Keratinocyte (primary cell): ENCODE results near the gene NEGR1. TPM values are rescaled to one million over a fixed set of nuclear protein-coding genes. Genes with fewer than 3 reads are reported as not detected.

Experiments
- DNase-seq: peaks from one replicate; pipeline ENCODE4 v3.0.0-alpha.2; 2011; ENCODE audit warnings: low read depth, missing footprints, low spot score
- FAIRE-seq: peaks from 2 replicates; lab custom pipeline; 2011; peaks lifted over from hg19 to GRCh38; lab: Jason Lieb, UNC
- H2AFZ ChIP-seq: 2 replicates; pipeline ENCODE4 v1.6.0; 2012; ENCODE audit warnings: low read length, control low read depth, inconsistent platforms; ENCODE audit not compliant: control insufficient read depth
- H3K27ac ChIP-seq: 2 replicates; pipeline ENCODE4 v1.5.1; 2011; ENCODE audit warnings: low read length; ENCODE audit not compliant: control insufficient read depth, insufficient read depth
- H3K27me3 ChIP-seq: 3 replicates; pipeline ENCODE4 v1.6.0; 2011; ENCODE audit warnings: low read length; ENCODE audit not compliant: control insufficient read depth, insufficient read depth; ENCODE audit errors: extremely low read depth
- H3K36me3 ChIP-seq, 2 experiments: 2 replicates in 1 of 2; 3 replicates in 1 of 2; pipeline ENCODE4 v1.5.1; 2011; ENCODE audit warnings: low read length in 2 of 2, mild to moderate bottlenecking in 1 of 2; ENCODE audit not compliant: control insufficient read depth in 2 of 2, insufficient read depth in 2 of 2; ENCODE audit errors: extremely low read depth in 1 of 2
- H3K4me1 ChIP-seq: 3 replicates; pipeline ENCODE4 v1.5.1; 2011; ENCODE audit warnings: low read length; ENCODE audit not compliant: control insufficient read depth, insufficient read depth; ENCODE audit errors: extremely low read depth
- H3K4me2 ChIP-seq: 3 replicates; pipeline ENCODE4 v1.6.0; 2011; ENCODE audit warnings: low read depth, low read length; ENCODE audit not compliant: control insufficient read depth, insufficient read depth; ENCODE audit errors: extremely low read depth
- H3K4me3 ChIP-seq, 3 experiments: fragments of 200-600 bp in 1 of 3; sonication (generic) in 1 of 3; 2 replicates in 2 of 3; 3 replicates in 1 of 3; pipeline ENCODE4 v1.5.1; 2011 to 2016; ENCODE audit warnings: low read length in 3 of 3, mild to moderate bottlenecking in 3 of 3, control low read depth in 2 of 3, inconsistent platforms in 1 of 3, low read depth in 1 of 3, mixed read lengths in 1 of 3, mixed run types in 1 of 3, moderate library complexity in 1 of 3; ENCODE audit not compliant: control insufficient read depth in 2 of 3, insufficient read depth in 2 of 3; ENCODE audit errors: extremely low read depth in 1 of 3
- H3K79me2 ChIP-seq: 2 replicates; pipeline ENCODE4 v1.6.0; 2012; ENCODE audit warnings: low read length; ENCODE audit not compliant: control insufficient read depth, insufficient read depth
- H3K9ac ChIP-seq: 3 replicates; pipeline ENCODE4 v1.6.0; 2011; ENCODE audit warnings: low read length; ENCODE audit not compliant: control insufficient read depth, insufficient read depth; ENCODE audit errors: extremely low read depth
- H3K9me1 ChIP-seq: 3 replicates; pipeline ENCODE4 v1.6.0; 2011; ENCODE audit warnings: low read length; ENCODE audit not compliant: control insufficient read depth, insufficient read depth; ENCODE audit errors: extremely low read depth
- H3K9me3 ChIP-seq: 2 replicates; pipeline ENCODE4 v1.5.1; 2012; ENCODE audit warnings: low read depth, low read length; ENCODE audit not compliant: control insufficient read depth
- H4K20me1 ChIP-seq: 3 replicates; pipeline ENCODE4 v1.6.0; 2011; ENCODE audit warnings: low read length; ENCODE audit not compliant: control insufficient read depth, insufficient read depth; ENCODE audit errors: extremely low read depth
- EZH2 ChIP-seq: IDR thresholded peaks from one replicate; pipeline ENCODE4 v1.6.1; 2012; ENCODE audit warnings: inconsistent platforms, mild to moderate bottlenecking, low read length, moderate library complexity
- dilution Hi-C: fragments of 300-500 bp; cut with MboI; formaldehyde crosslinking; loops from one replicate; pipeline ENCODE4 v1.7.0; 2020; ENCODE audit warnings: low sequenced_read_pairs; ENCODE audit not compliant: extremely low pct_ligation_motif_present
- polyA plus RNA-seq, 5 experiments: library from polyadenylated mRNA; depleted of rRNA in 3 of 5; stranded (reverse) in 3 of 5; stranded (forward) in 1 of 5; unstranded in 1 of 5; fragments of >200 nt; gene quantifications; 1 replicate in 1 of 5; 2 replicates in 3 of 5; 3 replicates in 1 of 5; pipeline versions ENCODE4 v1.2.1 to v1.2.3, GENCODE V29; 2011 to 2012; ENCODE audit warnings: missing spikeins in 2 of 5, low read depth in 1 of 5, low replicate concordance in 1 of 5
- TF ChIP-seq, protein P1 (sequence below), 3 experiments: IDR thresholded peaks in 1 of 3; conservative IDR thresholded peaks in 1 of 3; optimal IDR thresholded peaks in 1 of 3; 2 replicates in 2 of 3; 3 replicates in 1 of 3; pipeline versions ENCODE3 to v1.5.1; 2011; ENCODE audit warnings: low read length in 3 of 3, mild to moderate bottlenecking in 3 of 3, moderate library complexity in 2 of 3, control low read depth in 1 of 3, inconsistent platforms in 1 of 3; ENCODE audit not compliant: insufficient read depth in 2 of 3; ENCODE audit errors: extremely low read depth in 1 of 3

Gene NEGR1
- polyA plus RNA-seq, 1 donor (not counting 4 experiments of a cell fraction or from before 2014, with no cell fraction given): 1.6 TPM

DNA sequence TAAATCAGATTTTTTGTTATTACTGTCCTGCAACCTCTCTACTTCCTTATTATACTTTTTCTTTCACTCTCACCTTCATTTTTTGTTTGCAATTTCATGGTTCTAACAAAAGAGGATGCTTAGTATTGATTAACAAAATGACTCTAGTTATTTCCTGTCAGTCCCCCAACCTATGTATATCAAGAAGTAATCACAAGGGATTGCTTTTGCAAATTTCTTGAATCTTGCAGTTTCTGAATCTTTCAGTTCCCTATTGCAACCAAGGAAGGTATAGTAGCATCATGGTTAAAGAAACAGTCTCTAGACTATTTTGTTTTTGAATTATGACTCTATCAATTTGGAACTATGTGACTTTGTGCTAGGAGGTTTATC, 446.9 kb downstream of the NEGR1 start:
- no peak overlapping the region for H3K4me2 ChIP-seq
- no peak overlapping the region for H3K9ac ChIP-seq
- no peaks in the 10 kb centered on the region for H3K9me1 ChIP-seq
- dilution Hi-C loops: no loop called here
- no peak overlapping the region for H3K27ac ChIP-seq
- no peak overlapping the region for H2AFZ ChIP-seq
- H3K4me3 ChIP-seq: no peak overlapping the region
- DNase-seq (no peak), FAIRE-seq (no peak)
- no peak for TF ChIP-seq EZH2
- TF ChIP-seq, protein P1, sequence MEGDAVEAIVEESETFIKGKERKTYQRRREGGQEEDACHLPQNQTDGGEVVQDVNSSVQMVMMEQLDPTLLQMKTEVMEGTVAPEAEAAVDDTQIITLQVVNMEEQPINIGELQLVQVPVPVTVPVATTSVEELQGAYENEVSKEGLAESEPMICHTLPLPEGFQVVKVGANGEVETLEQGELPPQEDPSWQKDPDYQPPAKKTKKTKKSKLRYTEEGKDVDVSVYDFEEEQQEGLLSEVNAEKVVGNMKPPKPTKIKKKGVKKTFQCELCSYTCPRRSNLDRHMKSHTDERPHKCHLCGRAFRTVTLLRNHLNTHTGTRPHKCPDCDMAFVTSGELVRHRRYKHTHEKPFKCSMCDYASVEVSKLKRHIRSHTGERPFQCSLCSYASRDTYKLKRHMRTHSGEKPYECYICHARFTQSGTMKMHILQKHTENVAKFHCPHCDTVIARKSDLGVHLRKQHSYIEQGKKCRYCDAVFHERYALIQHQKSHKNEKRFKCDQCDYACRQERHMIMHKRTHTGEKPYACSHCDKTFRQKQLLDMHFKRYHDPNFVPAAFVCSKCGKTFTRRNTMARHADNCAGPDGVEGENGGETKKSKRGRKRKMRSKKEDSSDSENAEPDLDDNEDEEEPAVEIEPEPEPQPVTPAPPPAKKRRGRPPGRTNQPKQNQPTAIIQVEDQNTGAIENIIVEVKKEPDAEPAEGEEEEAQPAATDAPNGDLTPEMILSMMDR (optimal IDR thresholded peaks at IDR 0.05 in 1 of 3, IDR thresholded peaks at IDR 0.05 in 1 of 3, conservative IDR thresholded peaks at IDR 0.05 in 1 of 3; ENCODE audit: extremely low read depth in 1 of 3, insufficient read depth in 2 of 3, low read length in 3 of 3): no peak
- no peaks in the 10 kb centered on the region for H3K79me2 ChIP-seq
- no peaks in the 10 kb centered on the region for H3K36me3 ChIP-seq
- H4K20me1 ChIP-seq: no peaks in the 10 kb centered on the region
- H3K9me3 ChIP-seq: no peaks in the 10 kb centered on the region
- no peaks in the 10 kb centered on the region for H3K27me3 ChIP-seq
- no peaks in the 10 kb centered on the region for H3K4me1 ChIP-seq

DNA sequence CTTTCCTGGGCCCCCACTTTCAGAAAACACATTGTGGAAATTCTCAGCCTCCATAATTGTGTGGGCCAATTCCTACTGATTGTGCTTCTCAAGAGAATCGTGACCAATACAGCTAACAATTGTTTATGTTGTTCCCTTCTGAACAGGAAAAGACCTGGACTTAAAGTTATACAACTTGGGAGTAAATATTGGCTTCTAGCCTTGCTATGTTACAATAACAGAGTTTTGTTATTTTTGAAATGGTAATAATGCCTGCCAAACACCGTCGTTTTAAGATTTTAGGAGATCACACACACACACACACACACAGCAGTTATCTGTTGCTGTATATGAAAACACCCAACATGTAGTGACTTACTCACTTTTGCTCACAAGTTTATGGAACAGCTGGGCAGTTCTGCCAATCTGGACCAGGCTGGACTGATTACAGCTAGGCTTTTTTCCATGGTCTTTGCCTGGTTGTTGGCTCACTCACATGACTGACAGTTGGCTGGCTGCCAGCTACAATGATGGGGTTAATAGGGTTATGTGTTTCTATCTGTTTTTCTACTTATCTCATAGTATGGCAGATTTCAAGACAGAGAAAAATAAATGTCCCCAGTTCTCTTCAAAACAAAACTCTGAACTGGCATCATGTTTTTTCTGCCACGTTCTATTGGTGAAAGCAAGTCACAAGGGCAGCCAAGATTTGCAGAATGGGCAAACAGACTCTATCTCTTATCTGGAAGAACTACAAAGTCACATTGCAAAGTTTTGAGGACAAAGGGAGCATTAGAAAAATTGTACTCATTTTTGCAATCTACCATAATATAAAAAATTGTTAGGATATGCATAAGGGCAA, 447.5 kb downstream of the NEGR1 start:
- dilution Hi-C loops: no loop called here
- DNase-seq (no peak), FAIRE-seq (no peak)
- no peak for TF ChIP-seq EZH2
- TF ChIP-seq, protein P1 (optimal IDR thresholded peaks at IDR 0.05 in 1 of 3, IDR thresholded peaks at IDR 0.05 in 1 of 3, conservative IDR thresholded peaks at IDR 0.05 in 1 of 3; ENCODE audit: extremely low read depth in 1 of 3, insufficient read depth in 2 of 3, low read length in 3 of 3): no peak
- Histone ChIP-seq H3K9me1 (no peaks in the 10 kb centered on the region), H4K20me1 (no peaks in the 10 kb centered on the region), H3K4me2 (no peak overlapping the region), H3K9ac (no peak overlapping the region), H3K4me3 (no peak overlapping the region), H3K9me3 (no peaks in the 10 kb centered on the region), H3K27ac (no peak overlapping the region), H3K4me1 (no peaks in the 10 kb centered on the region), H3K27me3 (no peaks in the 10 kb centered on the region), H3K79me2 (no peaks in the 10 kb centered on the region), H2AFZ (no peak overlapping the region), H3K36me3 (no peaks in the 10 kb centered on the region)
